Stimulated activated CD8-positive, alpha-beta memory T cell treated with anti-CD3 and anti-CD28 coated beads, Interleukin-7, amount 100 ng/mL, for 1 hour (primary cell): ENCODE results near the gene TMED10.
"Not testable (repeated sequence)": the region's sequence is repeated elsewhere in the genome, so short reads cannot be mapped to it uniquely, and the experiment has no call there.

Source experiments
- DNase-seq, 2 donors: peaks; one replicate each; pipeline ENCODE4 v3.0.0-alpha.2; 2020; ENCODE audit warnings: low read depth in 2 of 2

TMED10 gene

GRCh38 chr14:75191100-75191499 is 14.7 kb upstream of the TMED10 start:
- no peak for DNase-seq

- no peak for DNase-seq
Measured at GRCh38 chr14:75190023-75190422, 13.6 kb upstream of the TMED10 start.

- DNase-seq, result no peak
Measured at GRCh38 chr14:75188520-75189268, 12.3 kb upstream of the TMED10 start.

GRCh38 chr14:75188086-75188485 is 11.7 kb upstream of the TMED10 start:
- no peak for DNase-seq

GRCh38 chr14:75186953-75187352 is 10.5 kb upstream of the TMED10 start:
- no peak for DNase-seq

- DNase-seq, result no peak
Measured at GRCh38 chr14:75185251-75186040, 9.0 kb upstream of the TMED10 start.

GRCh38 chr14:75184492-75184891 is 8.1 kb upstream of the TMED10 start:
- DNase-seq, result no peak

GRCh38 chr14:75184039-75184438 is 7.6 kb upstream of the TMED10 start:
- no peak for DNase-seq

- no peak for DNase-seq
Measured at GRCh38 chr14:75183225-75183624, 6.8 kb upstream of the TMED10 start.

- no peak for DNase-seq
Measured at GRCh38 chr14:75182821-75183220, 6.4 kb upstream of the TMED10 start.

- not testable (repeated sequence) for DNase-seq
Measured at GRCh38 chr14:75182163-75182562, 5.8 kb upstream of the TMED10 start.

GRCh38 chr14:75181293-75182062 is 5.1 kb upstream of the TMED10 start:
- DNase-seq, result no peak

- DNase-seq, result no peak
Measured at GRCh38 chr14:75175677-75176141, 703 bp downstream of the TMED10 start.

GRCh38 chr14:75174066-75174465 is 2.3 kb downstream of the TMED10 start:
- DNase-seq, result no peak

GRCh38 chr14:75170772-75171171 is 5.6 kb downstream of the TMED10 start:
- no peak for DNase-seq

GRCh38 chr14:75168586-75169335 is 7.7 kb downstream of the TMED10 start:
- no peak for DNase-seq

GRCh38 chr14:75167325-75167724 is 9.1 kb downstream of the TMED10 start:
- no peak for DNase-seq

GRCh38 chr14:75165586-75166391 is 10.6 kb downstream of the TMED10 start:
- no peak for DNase-seq

- no peak for DNase-seq
Measured at GRCh38 chr14:75164809-75165208, 11.6 kb downstream of the TMED10 start.

- DNase-seq, result no peak
Measured at GRCh38 chr14:75163677-75164076, 12.7 kb downstream of the TMED10 start.

GRCh38 chr14:75162631-75163030 is 13.8 kb downstream of the TMED10 start:
- DNase-seq, result no peak
